HL-60 (cell line): ENCODE measurements around the gene DPF3.

Source experiments
- DNase-seq, 2 experiments: peaks; one replicate each; pipeline ENCODE4 v3.0.0-alpha.2; 2010 to 2020; ENCODE audit warnings: low read depth in 1 of 2, low spot score in 1 of 2
- H3K27ac ChIP-seq: fragments of 250-450 bp; sonication (Bioruptor Pico); replicated peaks from 2 replicates; pipeline ENCODE4 v1.5.1; 2020; ENCODE audit warnings: mild to moderate bottlenecking, moderate library complexity
- H3K27me3 ChIP-seq: fragments of 250-450 bp; sonication (Bioruptor Pico); 2 replicates; pipeline ENCODE4 v1.5.1; 2021; ENCODE audit warnings: mild to moderate bottlenecking, moderate library complexity; ENCODE audit not compliant: insufficient read depth, poor library complexity, severe bottlenecking
- H3K4me3 ChIP-seq: replicated peaks from 2 replicates; pipeline ENCODE4 v1.5.1; 2011; ENCODE audit warnings: mild to moderate bottlenecking, control low read depth, low read length; ENCODE audit not compliant: insufficient read depth
- CTCF ChIP-seq: IDR thresholded peaks from one replicate; pipeline ENCODE4 v1.5.1; 2011; ENCODE audit warnings: low read length, control low read depth, inconsistent platforms; ENCODE audit not compliant: insufficient read depth
- GABPA ChIP-seq: IDR thresholded peaks from 2 replicates; pipeline ENCODE4 v1.6.1; 2012; ENCODE audit warnings: low read depth
- POLR2AphosphoS5 ChIP-seq: IDR thresholded peaks from 2 replicates; pipeline ENCODE4 v1.6.1; 2012; ENCODE audit warnings: low read depth
- REST ChIP-seq: IDR thresholded peaks from 2 replicates; pipeline ENCODE4 v1.6.1; 2012; ENCODE audit warnings: low read depth; ENCODE audit not compliant: insufficient replicate concordance
- SPI1 ChIP-seq: IDR thresholded peaks from 2 replicates; pipeline ENCODE4 v1.6.1; 2012; ENCODE audit warnings: low read depth, mild to moderate bottlenecking, borderline replicate concordance

Gene DPF3

GRCh38 chr14:72906316-72906715 is 12.4 kb upstream of the DPF3 start:
- DNase-seq = no peak
- H3K4me3 ChIP-seq = no peak overlapping the region
- no peak for TF ChIP-seq SPI1
- TF ChIP-seq REST = no peak
- TF ChIP-seq CTCF = no peak
- no peak for TF ChIP-seq POLR2AphosphoS5
- no peak for TF ChIP-seq GABPA
- H3K27me3 ChIP-seq = no peaks in the 10 kb centered on the region
- H3K27ac ChIP-seq = no peak overlapping the region

GRCh38 chr14:72904840-72905561 is 11.1 kb upstream of the DPF3 start:
- peak in 1 of 2 experiments; percentile 36 for DNase-seq
- H3K27ac ChIP-seq = no peak overlapping the region
- no peaks in the 10 kb centered on the region for H3K27me3 ChIP-seq
- TF ChIP-seq CTCF (peak; percentile 44), SPI1 (no peak), REST (no peak), POLR2AphosphoS5 (no peak)
- H3K4me3 ChIP-seq = no peak overlapping the region

GRCh38 chr14:72904218-72904617 is 10.3 kb upstream of the DPF3 start:
- no peak for DNase-seq
- Histone ChIP-seq H3K27ac (no peak overlapping the region), H3K4me3 (no peak overlapping the region), H3K27me3 (no peaks in the 10 kb centered on the region)
- no peak for TF ChIP-seq GABPA
- no peak for TF ChIP-seq REST
- no peak for TF ChIP-seq SPI1
- TF ChIP-seq CTCF = no peak
- no peak for TF ChIP-seq POLR2AphosphoS5
